ENCODE measurements around the gene PDZD4.
A peak's percentile ranks its signal among the peaks of the same experiment; 100 is the strongest.

The PDZD4 gene

GRCh38 chrX:153829799-153830639 lies at the start of gene PDZD4:
TSS of gene PDZD4 (minus strand) at chrX:153830544. CDS start at chrX:153830298, 246 bp downstream.
- DNase-seq (ENCODE audit: low spot score): no peak

GRCh38 chrX:153879741-153880439 lies 49.5 kb upstream of the PDZD4 start:
- no peak for DNase-seq (ENCODE audit: low spot score)

- DNase-seq (ENCODE audit: low spot score): no peak
Observed at GRCh38 chrX:153878969-153879653, 48.8 kb upstream of the PDZD4 start.

GRCh38 chrX:153878345-153878744 lies 48.0 kb upstream of the PDZD4 start:
- no peak for DNase-seq (ENCODE audit: low spot score)

- DNase-seq (ENCODE audit: low spot score): no peak
Observed at GRCh38 chrX:153877571-153878261, 47.4 kb upstream of the PDZD4 start.

- DNase-seq (ENCODE audit: low spot score): no peak
Observed at GRCh38 chrX:153876112-153876491, 45.8 kb upstream of the PDZD4 start.

GRCh38 chrX:153875391-153876111 lies 45.2 kb upstream of the PDZD4 start:
- DNase-seq (ENCODE audit: low spot score): peak; percentile 42

GRCh38 chrX:153874366-153875125 lies 44.2 kb upstream of the PDZD4 start:
- no peak for DNase-seq (ENCODE audit: low spot score)

GRCh38 chrX:153874085-153874365 lies 43.7 kb upstream of the PDZD4 start:
- no peak for DNase-seq (ENCODE audit: low spot score)

- no peak for DNase-seq (ENCODE audit: low spot score)
Observed at GRCh38 chrX:153873282-153874084, 43.1 kb upstream of the PDZD4 start.

GRCh38 chrX:153871946-153872878 lies 41.9 kb upstream of the PDZD4 start:
- no peak for DNase-seq (ENCODE audit: low spot score)

GRCh38 chrX:153871451-153871850 lies 41.1 kb upstream of the PDZD4 start:
- DNase-seq (ENCODE audit: low spot score): no peak

GRCh38 chrX:153870791-153871360 lies 40.5 kb upstream of the PDZD4 start:
- no peak for DNase-seq (ENCODE audit: low spot score)

- DNase-seq (ENCODE audit: low spot score): no peak
Observed at GRCh38 chrX:153870288-153870690, 39.9 kb upstream of the PDZD4 start.

- no peak for DNase-seq (ENCODE audit: low spot score)
Observed at GRCh38 chrX:153869473-153870287, 39.3 kb upstream of the PDZD4 start.

- DNase-seq (ENCODE audit: low spot score): no peak
Observed at GRCh38 chrX:153868576-153869472, 38.5 kb upstream of the PDZD4 start.

GRCh38 chrX:153867671-153868070 lies 37.3 kb upstream of the PDZD4 start:
- DNase-seq (ENCODE audit: low spot score): no peak
